ENCODE results near the gene DFFB. TPM values are rescaled to one million over a fixed set of nuclear protein-coding genes. Genes with fewer than 3 reads are reported as not detected.
A peak's percentile ranks its signal among the peaks of the same experiment; 100 is the strongest.

The DFFB gene
- total and polyA plus RNA-seq, 2 of the 4 experiments (the other 2 are of a cell fraction), result 6.5 to 7.3 TPM

DNA sequence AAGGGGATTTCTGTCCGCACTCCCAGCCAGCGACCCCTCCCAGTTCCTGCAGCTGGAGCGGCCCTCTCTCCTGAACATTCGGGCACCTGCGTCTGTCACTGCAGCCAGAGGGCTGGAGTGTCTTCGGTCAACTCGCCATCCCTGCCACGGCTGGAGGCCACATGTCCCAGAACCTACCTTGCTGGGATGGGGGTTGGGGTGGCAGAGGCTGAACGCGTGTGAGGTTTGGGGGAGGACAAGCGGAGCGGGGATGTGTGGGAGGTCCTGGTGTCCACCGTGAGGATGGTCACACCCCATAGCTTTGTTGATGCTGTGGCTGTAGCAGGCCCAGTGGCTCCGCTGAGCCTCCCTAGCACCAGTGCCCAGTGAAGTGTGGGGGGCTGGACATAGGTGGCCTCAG is 57.6 kb downstream of the DFFB start:
- no peak overlapping the region for H3K27ac ChIP-seq (ENCODE audit: insufficient read depth, low read length)
- no peak for ATAC-seq (ENCODE audit: low read depth)
- no peak overlapping the region for H3K4me2 ChIP-seq (ENCODE audit: low read depth, low read length)
- ChIA-PET CTCF (no interaction called here), POLR2A (ENCODE audit: unreplicated experiment) (no interaction called here)
- dilution Hi-C loops (cut with HindIII; ENCODE audit: low sequenced_read_pairs, unreplicated experiment) (no loop called here), intact Hi-C loops (cut with micrococcal nuclease) (no loop called here), in situ Hi-C loops (cut with MboI; ENCODE audit: low sequenced_read_pairs) (loop anchor here (25.0 kb wide), 1 partner anchor 1997 kb away; no protein-coding TSS in a partner anchor)
- BruUV-seq (replicated peaks), result no TSS peak
- H3K27me3 ChIP-seq (ENCODE audit: control insufficient read depth, insufficient read depth, low read length), result peaks cover 7% of the 10 kb centered on the region; the same call in 1 of the 2 replicates
- no peak for TF ChIP-seq RFX5 (IDR thresholded peaks at IDR 0.05; ENCODE audit: low read depth, low read length)
- no peak for TF ChIP-seq MAZ (IDR thresholded peaks at IDR 0.05; ENCODE audit: borderline replicate concordance, low read depth, low read length)
- no peak for TF ChIP-seq RCOR1 (IDR thresholded peaks at IDR 0.05; ENCODE audit: insufficient replicate concordance, low read length)
- H2AFZ ChIP-seq (replicated peaks; ENCODE audit: low read length, poor library complexity), result peak overlapping the region; percentile 7
- no peak overlapping the region for H4K91ac ChIP-seq (ENCODE audit: insufficient read depth, low read depth, low read length)
- H3K9me3 ChIP-seq (ENCODE audit: control insufficient read depth, insufficient read depth, low read length), result no peaks in the 10 kb centered on the region
- H3K9ac ChIP-seq (ENCODE audit: low read depth, low read length), result no peak overlapping the region
- H2BK120ac ChIP-seq (ENCODE audit: low read depth, low read length), result no peak overlapping the region
- H3K56ac ChIP-seq (ENCODE audit: extremely low read depth, insufficient read depth, low read length), result no peak overlapping the region
- H2AK9ac ChIP-seq (replicated peaks; ENCODE audit: low read depth, low read length, poor library complexity), result no peak overlapping the region
- H3K4me3 ChIP-seq (ENCODE audit: insufficient read depth, low read depth, low read length), result no peak overlapping the region
- H3K4me1 ChIP-seq (ENCODE audit: control insufficient read depth, insufficient read depth, low read length), result no peaks in the 10 kb centered on the region
- H2BK20ac ChIP-seq (ENCODE audit: low read depth, low read length), result no peak overlapping the region
- no peak overlapping the region for H3K4ac ChIP-seq (ENCODE audit: low read depth, low read length)
- WGBS, 2 experiments (ENCODE audit: extremely low coverage in 2 of 2, insufficient read length in 1 of 2), result 77% methylated on average over 3 of the region's 14 CpGs; no CpG with 5 or more reads in 1 of the 2 experiments
- H2BK15ac ChIP-seq (ENCODE audit: low read depth, low read length), result no peak overlapping the region
- no peaks in the 10 kb centered on the region for H4K20me1 ChIP-seq (ENCODE audit: insufficient read depth, low read length)
- H2BK5ac ChIP-seq (ENCODE audit: low read depth, low read length, poor library complexity, severe bottlenecking), result no peak overlapping the region
- no peaks in the 10 kb centered on the region for H3K36me3 ChIP-seq (ENCODE audit: control insufficient read depth, insufficient read depth, low read length)
- H3K23ac ChIP-seq (ENCODE audit: low read depth, low read length), result no peak overlapping the region
- H2AK5ac ChIP-seq (ENCODE audit: low read depth, low read length), result no peak overlapping the region
- no peaks in the 10 kb centered on the region for H3K9me1 ChIP-seq (ENCODE audit: insufficient read depth, low read length)
- no peak overlapping the region for H4K5ac ChIP-seq (ENCODE audit: low read depth, low read length)
- DNase-seq, result no peak
- no peak overlapping the region for H3K14ac ChIP-seq (replicated peaks; ENCODE audit: low read depth, low read length)
- no peak overlapping the region for H3K18ac ChIP-seq (ENCODE audit: low read depth, low read length)
- no peak overlapping the region for H4K8ac ChIP-seq (ENCODE audit: low read depth in 2 of 2, low read length in 2 of 2)
- no peaks in the 10 kb centered on the region for H3K79me1 ChIP-seq (ENCODE audit: low read depth in 1 of 2, low read length in 2 of 2)
